ENCODE measurements around the gene EIF3A.

EIF3A gene

GRCh38 chr10:119003572-119004289 is 76.9 kb downstream of the EIF3A start:
- DNase-seq, result no peak

DNA sequence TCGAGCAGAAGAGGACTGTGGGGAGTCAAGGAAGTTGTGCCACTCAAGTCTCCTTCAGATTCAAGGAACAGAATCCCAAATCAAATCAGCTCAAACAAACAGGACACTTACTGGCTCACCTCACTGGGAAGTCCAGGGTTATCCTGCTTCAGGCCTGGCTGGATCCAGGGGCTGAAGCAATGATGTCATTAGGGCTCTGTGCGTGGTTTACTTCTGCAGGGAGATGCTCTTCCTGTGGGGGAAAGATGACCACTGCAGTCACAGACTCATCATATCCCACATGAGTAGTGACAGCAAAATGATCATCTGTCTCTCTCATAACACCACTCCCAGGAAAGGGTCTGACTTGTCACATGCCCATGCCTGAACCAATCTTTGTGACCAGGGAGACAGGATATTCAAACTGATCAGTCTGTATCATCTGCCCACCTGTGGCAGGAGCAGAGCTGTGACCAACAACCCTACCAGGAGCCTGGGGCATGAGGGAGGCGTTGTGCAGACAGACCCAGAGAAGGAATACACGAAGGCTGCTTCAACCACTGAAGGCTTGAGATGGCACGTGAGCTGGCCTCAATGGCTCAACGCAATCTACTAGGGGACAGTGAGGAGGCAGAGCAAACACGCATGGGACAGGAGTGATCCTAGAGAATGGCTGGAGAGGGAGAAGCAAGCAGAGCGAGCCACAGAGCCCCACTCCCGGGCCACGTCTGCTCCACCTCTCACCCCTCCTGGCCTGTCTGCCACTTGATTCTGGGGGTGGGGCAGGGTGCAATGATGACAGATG is 78.7 kb downstream of the EIF3A start:
- no peak for DNase-seq

DNA sequence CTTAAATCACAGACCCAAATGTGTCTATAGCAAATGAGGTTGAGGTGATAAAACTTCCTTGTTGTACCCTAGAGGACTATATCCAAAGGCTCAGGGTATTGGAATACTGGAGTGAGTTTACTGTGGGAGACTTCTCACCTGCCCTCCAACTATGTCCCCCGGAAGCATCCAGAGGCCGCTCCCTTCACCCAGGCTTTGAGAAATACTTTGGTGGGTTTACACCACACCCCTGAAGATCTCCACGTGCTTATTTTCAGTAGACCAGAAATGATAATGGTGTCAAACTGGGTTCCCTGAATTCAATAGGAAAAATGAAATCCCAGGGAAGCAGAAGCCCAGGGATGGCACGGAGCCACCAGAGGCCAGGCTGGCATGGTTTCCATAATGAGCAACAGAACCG is 82.4 kb downstream of the EIF3A start:
- no peak for DNase-seq

DNA sequence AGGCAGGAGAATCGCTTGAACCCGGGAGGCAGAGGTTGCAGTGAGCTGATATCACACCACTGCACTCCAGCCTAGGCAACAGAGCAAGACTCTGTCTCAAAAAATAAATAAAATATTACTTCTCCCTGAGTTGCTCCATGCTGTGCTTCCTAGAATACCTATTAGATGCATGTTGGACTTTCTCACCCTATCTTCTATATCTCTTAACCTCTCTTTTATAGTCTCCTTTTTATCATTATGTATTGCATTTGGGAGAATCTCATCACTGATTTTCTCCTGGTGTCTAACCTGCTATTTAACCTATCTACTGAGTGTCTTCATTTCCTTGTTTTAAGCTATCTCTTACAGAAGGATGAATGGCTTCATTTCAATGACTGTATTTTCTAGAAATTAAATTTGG is 83.2 kb downstream of the EIF3A start:
- DNase-seq, result no peak

DNA sequence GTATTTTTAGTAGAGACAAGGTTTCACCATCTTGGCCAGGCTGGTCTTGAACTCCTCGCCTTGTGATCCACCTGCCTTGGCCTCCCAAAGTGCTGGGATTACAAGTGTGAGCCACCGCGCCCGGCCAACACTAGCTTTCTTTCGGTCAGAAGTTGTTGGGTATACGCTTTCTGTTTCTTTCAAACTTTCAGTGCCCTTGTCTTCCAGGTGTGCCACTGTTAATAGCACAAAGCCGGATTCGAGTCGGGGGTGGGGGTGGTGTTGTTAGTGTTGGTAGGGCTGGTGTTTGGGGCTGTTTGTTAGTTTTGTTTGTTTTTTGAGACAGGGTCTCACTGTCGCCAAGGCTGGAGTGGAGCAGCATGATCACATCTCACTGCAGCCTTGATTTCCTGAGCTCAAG is 84.9 kb downstream of the EIF3A start:
- no peak for DNase-seq

DNA sequence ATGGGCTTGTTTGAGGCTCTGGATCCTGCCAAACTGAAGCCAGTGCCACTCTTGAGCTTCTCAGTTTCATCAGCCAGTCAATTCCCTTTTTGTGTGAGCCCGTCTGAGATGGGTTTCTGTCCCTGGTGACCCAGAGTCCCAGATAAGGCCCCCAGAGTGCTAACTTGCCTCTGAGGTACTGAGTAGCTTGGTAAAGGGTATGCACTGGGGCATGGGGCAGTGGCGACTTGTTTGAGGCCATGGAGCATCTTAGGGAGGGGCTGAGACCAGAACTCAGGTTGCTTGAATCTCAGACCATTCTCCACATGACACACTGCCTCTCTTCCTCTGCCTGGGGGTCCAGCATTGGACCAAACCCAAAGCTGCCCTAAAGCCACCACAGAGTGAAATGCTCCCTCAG is 86.3 kb downstream of the EIF3A start:
- DNase-seq, result no peak

DNA sequence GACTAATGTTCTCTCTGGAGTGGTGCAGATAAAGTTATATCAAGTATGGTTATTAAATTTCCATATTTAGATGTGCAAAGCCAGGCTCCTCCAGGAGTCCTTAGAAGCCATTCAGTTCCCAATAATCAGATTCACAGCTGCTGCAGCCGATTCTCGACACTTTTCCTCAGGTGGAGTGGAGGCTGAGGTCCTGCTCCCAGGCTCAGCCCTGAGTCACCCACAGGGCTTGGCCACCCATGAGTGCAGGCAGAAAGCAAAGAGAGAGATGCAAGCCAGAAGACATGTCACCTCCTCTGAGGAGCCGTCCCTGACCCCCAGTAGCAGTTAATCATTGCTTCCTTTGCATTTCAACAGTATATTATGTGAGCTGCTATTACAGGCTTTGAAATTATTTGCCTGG is 87.4 kb downstream of the EIF3A start:
- no peak for DNase-seq

DNA sequence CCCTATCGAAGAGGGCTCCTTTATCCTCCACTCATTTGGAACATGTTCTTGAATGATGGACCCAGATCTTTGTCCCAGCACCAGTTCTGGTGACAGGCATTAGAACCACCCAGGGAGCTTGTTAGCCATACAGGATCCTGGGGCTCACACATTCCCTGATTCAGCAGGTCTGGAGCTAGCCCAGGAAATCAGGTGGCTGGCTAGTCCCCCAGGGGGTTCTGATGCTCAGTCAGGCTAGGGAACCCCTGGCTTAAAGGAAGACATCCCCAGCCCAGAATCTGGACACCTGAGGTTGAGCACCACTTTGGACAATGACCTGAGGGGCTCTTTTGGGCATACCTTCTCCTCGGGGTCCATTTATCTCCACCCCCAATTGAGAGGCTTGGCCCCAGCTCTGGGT is 88.1 kb downstream of the EIF3A start:
- no peak for DNase-seq

DNA sequence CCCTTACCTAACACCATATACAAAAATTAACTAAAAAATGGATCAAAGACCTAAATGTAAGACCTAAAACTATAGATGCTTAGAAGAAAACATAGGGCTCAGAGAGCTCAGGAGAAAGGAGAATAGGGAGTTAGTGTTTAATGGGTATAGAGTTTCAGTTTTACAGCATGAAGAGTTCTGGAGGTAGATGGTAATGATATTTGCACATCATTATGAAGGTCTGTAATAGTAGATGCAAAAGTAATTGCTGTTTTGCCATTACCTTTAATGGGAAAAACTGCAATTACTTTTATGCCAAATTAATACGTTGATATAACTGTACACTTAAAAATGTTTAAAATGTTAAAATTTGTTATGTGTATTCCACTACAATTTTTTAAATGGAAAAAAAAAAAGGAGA is 90.3 kb downstream of the EIF3A start:
- DNase-seq, result no peak

DNA sequence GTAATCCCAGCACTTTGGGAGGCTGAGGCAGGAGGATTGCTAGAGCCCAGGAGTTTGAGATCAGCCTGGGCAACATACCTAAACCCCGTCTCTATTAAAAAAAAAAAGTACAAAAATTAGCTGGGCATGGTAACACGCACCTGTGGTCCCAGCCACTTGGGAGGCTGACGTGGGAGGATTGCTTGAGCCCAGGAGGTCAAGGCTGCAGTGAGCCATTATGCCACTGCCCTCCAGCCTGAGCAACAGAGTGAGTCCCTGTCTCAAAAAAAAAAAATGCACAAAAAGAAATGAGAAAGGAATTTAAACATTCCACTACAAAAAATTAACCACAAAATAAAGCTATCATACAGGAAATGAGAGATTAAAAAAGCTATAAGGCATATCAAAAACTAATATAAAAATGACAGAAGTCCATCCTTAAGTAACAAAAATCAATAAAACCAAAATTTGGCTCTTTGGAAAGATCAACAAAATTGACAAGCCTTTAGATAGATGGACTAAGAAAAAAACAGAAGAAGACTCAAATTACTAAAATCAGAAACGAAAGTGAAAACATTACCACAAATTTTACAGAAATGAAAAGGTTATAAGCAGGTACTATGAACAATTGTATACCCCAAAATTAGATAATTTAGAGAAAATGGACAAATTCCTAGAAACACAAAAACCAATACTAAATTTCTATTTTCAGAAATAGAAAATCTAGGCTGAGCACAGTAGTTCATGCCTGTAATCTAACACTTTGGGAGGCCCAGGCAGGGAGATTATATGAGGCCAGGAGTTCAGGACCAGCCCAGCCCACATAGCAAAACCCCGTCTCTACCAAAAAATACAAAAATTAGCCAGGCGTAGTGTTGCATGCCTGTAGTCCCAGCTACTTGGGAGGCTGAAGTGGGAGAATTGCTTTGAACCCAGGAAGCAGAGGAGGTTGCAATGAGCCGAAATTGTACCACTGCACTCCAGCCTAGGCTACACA is 93.5 kb downstream of the EIF3A start:
- no peak for DNase-seq

- DNase-seq, result no peak
Measured at GRCh38 chr10:118985576-118985975, 95.0 kb downstream of the EIF3A start.
